Tibial nerve (tissue), 4 donors: ENCODE data around the gene SLAMF9. TPM values are rescaled to one million over a fixed set of nuclear protein-coding genes. Genes with fewer than 3 reads are reported as not detected.

Source experiments
- DNase-seq, 2 donors: peaks; one replicate each; pipeline ENCODE4 v3.0.0-alpha.2; 2019; ENCODE audit warnings: low spot score in 2 of 2
- H3K27ac ChIP-seq, 4 donors: fragments of 200-600 bp; sonication (generic) in 3 of 4; one replicate each; pipeline ENCODE4 v1.5.1; 2017 to 2019; ENCODE audit warnings: mild to moderate bottlenecking in 1 of 4
- H3K27me3 ChIP-seq, 2 donors: fragments of 200-600 bp; sonication (generic) in 1 of 2; one replicate each; pipeline versions ENCODE4 v1.5.1 to v1.6.0; 2017 to 2019
- H3K36me3 ChIP-seq, 3 donors: fragments of 200-600 bp; sonication (generic); one replicate each; pipeline ENCODE4 v1.5.1; 2018 to 2019
- H3K4me1 ChIP-seq, 4 donors: fragments of 200-600 bp; sonication (generic) in 3 of 4; one replicate each; pipeline ENCODE4 v1.5.1; 2017 to 2019
- H3K4me3 ChIP-seq, 4 donors: fragments of 200-600 bp; sonication (generic) in 3 of 4; one replicate each; pipeline ENCODE4 v1.5.1; 2017 to 2019; ENCODE audit warnings: mild to moderate bottlenecking in 1 of 4, moderate library complexity in 1 of 4
- H3K9me3 ChIP-seq, 4 donors: fragments of 200-600 bp; sonication (generic) in 3 of 4; one replicate each; pipeline ENCODE4 v1.5.1; 2017 to 2019
- EP300 ChIP-seq, 2 donors: sonication (generic); formaldehyde crosslinking; IDR thresholded peaks; one replicate each; pipeline ENCODE4 v1.6.1; 2017; ENCODE audit warnings: antibody characterized with exemption in 2 of 2, mild to moderate bottlenecking in 1 of 2
- POLR2A ChIP-seq, 2 donors: fragments of 450-650 bp; IDR thresholded peaks; one replicate each; pipeline ENCODE4 v1.6.1; 2017; ENCODE audit warnings: antibody characterized with exemption in 2 of 2, mild to moderate bottlenecking in 2 of 2, moderate library complexity in 2 of 2
- whole genome bisulfite sequencing, 2 donors: methylation state at CpG; one replicate each; pipeline ENCODE4 v1.1.5; 2018; 5-methylcytosine and 5-hydroxymethylcytosine counted together
- total RNA-seq, 4 donors: library from RNA; depleted of rRNA; stranded (reverse); fragments of >200 nt; gene quantifications; one replicate each; pipeline ENCODE4 v1.1.0, GENCODE V29; 2016
- TF ChIP-seq, protein P1 (sequence below), 5 experiments: fragments of 200-600 bp in 3 of 5; fragments of 450-650 bp in 2 of 5; sonication (generic) in 3 of 5; IDR thresholded peaks; one replicate each; pipeline ENCODE4 v1.5.1; 2016 to 2019; ENCODE audit warnings: antibody characterized with exemption in 5 of 5, mild to moderate bottlenecking in 3 of 5, moderate library complexity in 2 of 5

The SLAMF9 gene
- total RNA-seq, 4 donors from 2014 or later: not detected

DNA sequence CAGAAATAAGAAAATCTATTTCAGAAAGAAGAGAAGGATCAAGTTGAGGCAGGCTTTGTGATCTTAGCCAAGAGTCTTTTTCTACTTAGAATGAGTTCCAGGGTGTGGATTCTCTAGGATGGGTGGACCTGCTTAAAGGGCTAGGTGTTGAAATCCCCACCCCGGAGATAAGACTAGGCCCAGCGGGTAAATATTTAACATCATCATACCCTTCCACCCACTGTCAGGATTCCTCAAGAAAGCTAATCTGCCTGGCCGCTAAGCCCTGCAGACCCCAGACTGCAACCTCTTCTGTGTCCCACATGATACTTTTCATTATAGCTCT lies 14.4 kb downstream of the SLAMF9 start:
- 90 to 100% methylated on average over 3 of the region's 3 CpGs for WGBS, 2 donors
- Histone ChIP-seq H3K4me1 (peaks cover 0 to 18% (median 8%) of the 10 kb centered on the region in 4 donors), H3K27ac (no peak overlapping the region), H3K27me3 (peaks cover 0 to 32% of the 10 kb centered on the region in 2 donors), H3K36me3 (no peaks in the 10 kb centered on the region), H3K9me3 (no peaks in the 10 kb centered on the region), H3K4me3 (no peak overlapping the region)
- DNase-seq: no peak
- TF ChIP-seq EP300 (IDR thresholded peaks at IDR 0.05) (no peak), POLR2A (IDR thresholded peaks at IDR 0.05) (no peak)
- TF ChIP-seq, protein P1, sequence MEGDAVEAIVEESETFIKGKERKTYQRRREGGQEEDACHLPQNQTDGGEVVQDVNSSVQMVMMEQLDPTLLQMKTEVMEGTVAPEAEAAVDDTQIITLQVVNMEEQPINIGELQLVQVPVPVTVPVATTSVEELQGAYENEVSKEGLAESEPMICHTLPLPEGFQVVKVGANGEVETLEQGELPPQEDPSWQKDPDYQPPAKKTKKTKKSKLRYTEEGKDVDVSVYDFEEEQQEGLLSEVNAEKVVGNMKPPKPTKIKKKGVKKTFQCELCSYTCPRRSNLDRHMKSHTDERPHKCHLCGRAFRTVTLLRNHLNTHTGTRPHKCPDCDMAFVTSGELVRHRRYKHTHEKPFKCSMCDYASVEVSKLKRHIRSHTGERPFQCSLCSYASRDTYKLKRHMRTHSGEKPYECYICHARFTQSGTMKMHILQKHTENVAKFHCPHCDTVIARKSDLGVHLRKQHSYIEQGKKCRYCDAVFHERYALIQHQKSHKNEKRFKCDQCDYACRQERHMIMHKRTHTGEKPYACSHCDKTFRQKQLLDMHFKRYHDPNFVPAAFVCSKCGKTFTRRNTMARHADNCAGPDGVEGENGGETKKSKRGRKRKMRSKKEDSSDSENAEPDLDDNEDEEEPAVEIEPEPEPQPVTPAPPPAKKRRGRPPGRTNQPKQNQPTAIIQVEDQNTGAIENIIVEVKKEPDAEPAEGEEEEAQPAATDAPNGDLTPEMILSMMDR (IDR thresholded peaks at IDR 0.05): no peak

DNA sequence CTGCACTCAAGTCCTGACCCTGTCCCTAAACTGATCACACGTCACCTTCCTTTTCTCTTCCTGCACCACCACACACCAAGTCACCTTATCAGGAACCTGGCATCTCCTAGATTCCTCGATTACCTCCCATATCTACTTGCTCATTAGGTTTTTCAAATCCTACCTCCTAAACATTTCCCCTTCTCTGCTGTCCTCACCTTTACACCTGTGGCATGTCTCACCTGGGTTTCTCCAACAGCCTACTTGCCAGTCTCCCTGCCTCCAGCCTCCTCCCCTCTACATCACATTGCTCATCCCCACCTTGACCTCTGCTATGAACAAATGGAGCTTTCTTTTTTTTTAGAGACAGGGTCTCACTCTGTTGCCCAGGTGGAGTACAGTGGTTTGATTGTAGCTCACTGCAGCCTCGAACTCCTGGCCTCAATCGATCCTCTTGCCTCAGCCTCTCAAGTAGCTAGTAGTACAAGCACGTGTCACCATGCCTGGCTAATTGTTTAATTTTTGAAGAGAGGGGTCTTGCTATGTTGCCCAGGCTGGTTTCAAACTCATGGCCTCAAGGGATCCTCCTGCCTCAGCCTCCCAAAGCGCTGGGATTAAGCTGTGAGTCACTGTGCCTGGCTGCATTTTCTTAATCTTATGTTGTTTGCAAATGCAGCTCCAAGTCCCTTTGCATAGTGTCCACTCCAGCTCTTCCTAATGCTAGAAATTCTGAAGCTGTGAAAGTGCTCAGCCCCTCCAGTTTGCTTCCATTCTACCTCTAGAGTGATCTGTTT lies 14.9 kb downstream of the SLAMF9 start:
- no peak overlapping the region for H3K4me3 ChIP-seq
- WGBS, 2 donors: 85 to 88% methylated on average over 6 of the region's 6 CpGs
- no peaks in the 10 kb centered on the region for H3K9me3 ChIP-seq
- H3K36me3 ChIP-seq: no peaks in the 10 kb centered on the region
- DNase-seq: no peak
- no peak for TF ChIP-seq EP300 (IDR thresholded peaks at IDR 0.05)
- no peak for TF ChIP-seq POLR2A (IDR thresholded peaks at IDR 0.05)
- TF ChIP-seq, protein P1 (IDR thresholded peaks at IDR 0.05): no peak
- H3K27ac ChIP-seq: no peak overlapping the region
- H3K4me1 ChIP-seq: peaks cover 0 to 17% (median 8%) of the 10 kb centered on the region in 4 donors
- H3K27me3 ChIP-seq: peaks cover 0 to 27% of the 10 kb centered on the region in 2 donors

DNA sequence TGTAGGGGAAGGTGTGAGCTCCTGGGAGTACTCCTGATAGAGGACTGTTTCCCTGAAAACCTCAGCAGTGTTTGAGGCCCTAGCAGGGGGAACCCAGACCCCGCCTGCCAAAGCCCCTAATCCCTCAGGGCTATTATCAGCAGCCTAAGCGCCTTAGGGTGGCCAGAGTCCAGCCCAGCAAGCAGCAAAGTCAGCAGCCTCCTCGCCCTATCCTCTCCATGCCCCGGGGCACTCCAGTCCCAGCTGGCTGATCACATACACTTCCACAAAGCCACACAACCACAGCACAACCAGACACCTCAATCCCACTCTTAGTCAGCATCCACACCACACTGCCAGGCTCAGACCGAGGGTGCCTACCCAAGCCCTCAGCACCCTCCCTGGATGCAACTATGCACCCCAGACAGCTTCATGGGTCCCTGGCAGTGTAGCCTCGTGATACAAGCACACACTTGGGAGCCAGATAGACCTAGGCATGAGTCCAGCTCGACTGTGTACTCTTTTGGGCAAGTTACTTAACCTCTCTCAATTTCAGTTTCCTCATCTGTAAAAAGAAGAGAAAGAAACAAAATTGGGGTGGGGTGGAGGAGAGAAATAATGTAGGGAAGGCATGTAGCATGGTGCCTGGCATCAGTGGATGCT lies 15.7 kb downstream of the SLAMF9 start:
- no peak for DNase-seq
- H3K4me1 ChIP-seq: peaks cover 0 to 17% (median 8%) of the 10 kb centered on the region in 4 donors
- no peaks in the 10 kb centered on the region for H3K9me3 ChIP-seq
- H3K27me3 ChIP-seq: peaks cover 0 to 19% of the 10 kb centered on the region in 2 donors
- no peaks in the 10 kb centered on the region for H3K36me3 ChIP-seq
- 50 to 55% methylated on average over 7 of the region's 7 CpGs for WGBS, 2 donors
- no peak overlapping the region for H3K4me3 ChIP-seq
- TF ChIP-seq POLR2A (IDR thresholded peaks at IDR 0.05) (no peak), EP300 (IDR thresholded peaks at IDR 0.05) (no peak)
- TF ChIP-seq, protein P1 (IDR thresholded peaks at IDR 0.05): no peak
- no peak overlapping the region for H3K27ac ChIP-seq

DNA sequence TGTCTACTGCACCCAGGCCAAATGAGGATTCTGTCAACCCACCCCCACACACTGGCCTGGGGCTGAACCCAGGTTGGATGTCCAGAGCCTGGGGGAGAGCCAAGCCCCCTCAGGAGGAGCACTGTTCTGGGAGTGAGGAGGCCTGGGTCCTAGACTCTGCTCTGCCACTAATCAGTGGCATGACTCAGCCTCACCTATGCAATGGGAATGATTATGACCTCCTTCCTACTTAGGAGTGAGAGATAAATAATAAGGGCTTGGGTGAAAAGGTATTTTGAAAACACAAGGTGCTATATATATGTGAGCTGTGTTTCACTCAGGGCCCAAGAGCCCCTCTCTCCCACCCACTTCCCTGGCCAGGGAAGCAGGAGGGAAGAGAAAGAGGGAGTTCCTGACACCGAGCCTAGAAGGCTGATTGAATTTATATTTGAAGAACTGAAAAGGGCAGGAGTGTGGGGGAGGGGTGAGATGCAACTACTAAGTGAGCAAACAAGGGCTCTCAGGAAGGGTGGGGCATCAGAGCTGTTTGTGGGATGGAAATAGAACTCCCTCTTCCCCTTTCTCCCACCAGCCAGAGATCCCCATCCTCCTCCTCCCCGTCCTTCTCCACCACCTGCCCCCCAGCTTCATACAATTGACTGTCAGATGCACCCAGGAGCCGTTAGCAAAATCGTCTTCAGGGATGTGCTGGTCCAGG lies 16.8 kb downstream of the SLAMF9 start:
- 39 to 47% methylated on average over 4 of the region's 4 CpGs for WGBS, 2 donors
- no peak for DNase-seq
- no peaks in the 10 kb centered on the region for H3K9me3 ChIP-seq
- TF ChIP-seq, protein P1 (IDR thresholded peaks at IDR 0.05): no peak
- no peak for TF ChIP-seq POLR2A (IDR thresholded peaks at IDR 0.05)
- no peak for TF ChIP-seq EP300 (IDR thresholded peaks at IDR 0.05)
- H3K27ac ChIP-seq: no peak overlapping the region
- H3K4me3 ChIP-seq: no peak overlapping the region
- H3K27me3 ChIP-seq: peaks cover 0 to 12% of the 10 kb centered on the region in 2 donors
- peaks cover 0 to 17% (median 8%) of the 10 kb centered on the region in 4 donors for H3K4me1 ChIP-seq
- no peaks in the 10 kb centered on the region for H3K36me3 ChIP-seq
